ENCODE measurements around the gene SLC35F2.
"Not testable (repeated sequence)": the region's sequence is repeated elsewhere in the genome, so short reads cannot be mapped to it uniquely, and the experiment has no call there.

Gene SLC35F2

GRCh38 chr11:107785401-107785800, 73.2 kb downstream of the SLC35F2 start:
- DNase-seq: no peak

DNA sequence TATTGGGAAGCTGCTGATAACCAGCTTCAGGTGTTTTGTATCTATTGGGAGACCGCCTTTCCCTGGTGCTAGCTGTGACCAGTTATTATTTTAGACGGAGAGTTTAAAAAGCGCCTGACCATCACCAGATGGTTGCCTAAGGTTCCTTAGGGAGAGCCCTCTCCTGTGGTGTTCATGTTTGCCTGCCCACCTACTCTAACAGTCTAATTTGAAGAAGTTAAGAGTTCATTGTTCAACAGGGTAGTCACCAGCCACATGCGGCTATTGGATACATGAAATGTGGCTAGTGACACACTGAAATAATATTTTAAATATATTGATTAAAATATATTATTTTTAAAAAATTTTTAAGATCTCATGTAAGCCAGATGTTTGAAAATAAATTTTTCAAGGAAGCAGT, 75.5 kb downstream of the SLC35F2 start:
- no peak for DNase-seq

DNA sequence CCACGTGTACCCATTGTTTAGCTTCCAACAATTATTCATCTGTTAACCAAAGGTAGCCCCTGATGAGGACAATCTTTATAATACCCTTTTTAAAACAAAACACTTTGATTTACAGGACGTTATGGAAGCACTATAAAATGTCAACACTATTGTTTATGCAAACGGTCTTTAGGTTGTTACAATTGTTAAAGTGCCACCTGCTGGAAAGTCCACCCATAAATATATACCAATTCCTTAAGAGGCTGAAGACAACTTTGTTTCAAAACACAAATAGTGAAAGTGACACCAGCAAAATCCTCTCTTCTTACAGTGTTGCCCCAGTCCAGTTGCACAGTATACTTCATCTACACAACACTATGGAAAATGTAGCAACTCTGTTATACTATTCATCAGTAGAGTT, 77.8 kb downstream of the SLC35F2 start:
- DNase-seq: no peak

GRCh38 chr11:107780136-107780535, 78.5 kb downstream of the SLC35F2 start:
- DNase-seq: no peak

GRCh38 chr11:107778839-107779517, 79.6 kb downstream of the SLC35F2 start:
- DNase-seq: no peak

DNA sequence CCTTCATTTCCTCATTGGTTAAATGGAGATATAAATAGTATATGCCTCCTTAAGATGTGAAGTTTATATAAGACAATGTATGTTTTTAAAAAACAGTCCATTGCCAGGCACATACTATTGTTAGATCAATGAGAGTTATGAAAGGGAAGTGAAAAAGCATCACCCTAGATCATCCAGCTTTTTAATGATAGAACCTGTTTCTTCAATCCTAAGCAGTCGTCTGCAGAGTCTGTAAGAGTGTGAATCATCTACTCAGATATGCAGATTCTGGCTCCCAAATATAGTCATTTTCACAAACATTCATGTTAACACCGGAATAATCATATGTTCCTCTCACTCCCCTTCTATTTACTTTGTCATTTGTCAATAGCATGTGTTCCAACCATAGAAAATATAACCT, 81.5 kb downstream of the SLC35F2 start:
- no peak for DNase-seq

DNA sequence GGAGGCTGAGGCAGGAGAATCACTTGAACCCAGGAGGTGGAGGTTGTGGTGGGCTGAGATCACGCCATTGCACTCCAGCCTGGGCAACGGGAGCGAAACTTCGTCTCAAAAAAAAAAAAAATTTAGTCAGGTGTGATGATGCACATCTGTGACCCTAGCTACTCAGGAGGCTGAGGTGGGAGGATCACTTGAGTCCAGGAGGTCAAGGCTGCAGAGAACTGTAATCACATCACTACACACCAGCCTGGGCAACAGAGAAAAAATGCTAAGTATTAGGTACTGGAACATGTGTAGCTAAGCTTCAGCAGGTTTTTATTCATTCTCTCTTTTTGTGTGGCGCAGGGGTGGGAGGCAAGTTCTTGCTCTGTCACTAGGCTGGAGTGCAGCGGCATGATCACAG, 82.5 kb downstream of the SLC35F2 start:
- DNase-seq: no peak

DNA sequence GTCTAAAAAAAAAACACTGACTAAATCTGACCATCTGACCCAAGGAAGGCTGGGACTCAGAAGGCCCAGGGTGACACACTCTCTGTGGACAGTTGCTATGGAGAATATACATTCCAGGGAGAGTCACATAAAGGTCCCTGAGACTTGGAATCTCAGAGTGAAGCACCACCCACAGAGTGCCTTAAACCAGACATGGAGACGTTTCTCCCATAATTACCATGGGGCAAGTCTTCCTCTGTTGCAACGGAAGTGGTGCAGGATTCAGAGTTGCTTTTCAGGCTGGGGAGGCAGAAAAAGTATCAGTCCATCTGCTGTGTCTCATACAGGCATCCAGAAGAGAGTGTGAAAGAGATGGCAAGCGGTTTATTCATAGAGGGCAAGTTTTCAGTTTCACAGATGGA, 88.0 kb downstream of the SLC35F2 start:
- DNase-seq: no peak

DNA sequence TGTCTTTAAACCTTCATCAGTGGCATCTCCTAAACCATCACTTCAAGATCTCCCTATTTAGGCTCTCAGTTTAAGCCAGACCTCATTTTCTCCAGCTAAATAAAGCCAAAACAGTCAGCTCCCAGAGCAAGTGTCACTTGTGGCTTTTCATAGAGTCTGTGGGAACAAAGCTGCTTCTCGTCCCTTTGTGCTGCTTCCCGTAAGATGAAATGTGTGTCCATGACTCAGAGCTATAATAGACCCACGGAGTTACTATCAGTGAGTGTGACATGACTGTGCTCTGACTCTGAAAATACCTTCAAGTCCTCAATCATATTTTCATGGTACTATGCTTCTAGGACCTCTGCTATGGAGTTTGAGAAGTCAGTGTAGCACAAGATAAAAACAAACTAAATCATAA, 89.4 kb downstream of the SLC35F2 start:
- no peak for DNase-seq

- not testable (repeated sequence) for DNase-seq
Observed at GRCh38 chr11:107758719-107759355, 99.8 kb downstream of the SLC35F2 start.

DNA sequence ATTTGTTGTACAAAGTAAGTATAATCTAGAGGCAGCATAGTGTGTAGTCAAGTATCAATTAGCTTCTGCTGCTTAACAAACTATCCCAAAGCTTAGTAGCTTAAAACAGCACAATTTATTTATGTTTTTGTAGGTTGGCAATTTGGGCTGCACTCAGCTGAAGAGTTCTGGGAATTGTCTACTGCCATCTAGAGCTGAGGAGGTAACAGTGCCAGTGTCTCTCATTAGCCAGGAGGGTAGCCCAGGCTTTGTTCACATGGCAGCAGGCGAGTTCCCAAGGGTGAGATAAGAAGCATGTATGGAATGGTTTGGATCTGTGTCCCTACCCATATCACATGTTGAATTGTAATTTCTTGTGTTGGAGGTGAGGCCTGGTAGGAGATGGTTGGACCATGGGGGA, 100.9 kb downstream of the SLC35F2 start:
- DNase-seq: no peak

GRCh38 chr11:107756553-107756952, 102.0 kb downstream of the SLC35F2 start:
- DNase-seq: no peak

GRCh38 chr11:107752949-107753822, 105.4 kb downstream of the SLC35F2 start:
- DNase-seq: no peak

DNA sequence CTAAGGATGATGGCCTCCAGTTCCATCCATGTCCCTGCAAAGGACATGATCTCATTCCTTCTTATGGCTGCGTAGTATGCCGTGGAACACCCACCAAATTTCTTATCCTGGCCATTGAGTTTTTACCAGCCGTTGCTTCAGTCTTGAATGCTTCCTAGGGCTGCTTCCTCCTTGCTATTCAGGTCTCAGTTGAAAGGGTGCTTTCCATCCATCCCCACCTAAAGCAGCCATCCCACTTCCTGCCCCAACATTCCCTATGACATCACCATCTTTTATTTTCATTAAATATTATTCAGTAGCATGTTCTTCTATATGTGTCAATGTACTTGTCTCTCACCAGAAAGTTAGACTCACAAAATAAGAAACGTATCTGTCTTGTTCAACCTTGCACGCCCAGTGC, 106.1 kb downstream of the SLC35F2 start:
- no peak for DNase-seq

- no peak for DNase-seq
Observed at GRCh38 chr11:107751082-107751481, 107.5 kb downstream of the SLC35F2 start.

DNA sequence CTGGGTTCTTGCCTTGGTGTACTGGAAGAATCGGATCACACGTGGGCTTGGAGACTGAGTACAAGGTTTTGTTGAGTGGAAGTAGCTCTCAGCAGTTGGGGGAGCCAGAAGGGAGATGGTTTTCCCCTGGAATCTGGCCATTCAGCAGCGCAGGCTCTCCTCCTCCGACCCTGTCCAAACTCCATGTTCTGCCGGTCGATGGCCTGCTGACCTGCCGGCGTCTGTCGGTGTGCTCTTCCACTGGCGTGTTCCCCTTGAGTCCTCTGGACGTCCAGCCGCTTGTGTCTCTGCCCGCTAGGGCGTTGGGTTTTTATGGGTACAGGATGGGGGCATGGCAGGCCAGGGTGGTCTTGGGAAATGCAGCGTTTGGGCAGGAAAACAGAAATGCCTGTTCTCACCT, 108.3 kb downstream of the SLC35F2 start:
- DNase-seq: no peak

GRCh38 chr11:107747622-107748021, 111.0 kb downstream of the SLC35F2 start:
- no peak for DNase-seq

- DNase-seq: no peak
Observed at GRCh38 chr11:107744736-107745135, 113.9 kb downstream of the SLC35F2 start.

GRCh38 chr11:107743191-107743590, 115.4 kb downstream of the SLC35F2 start:
- no peak for DNase-seq

DNA sequence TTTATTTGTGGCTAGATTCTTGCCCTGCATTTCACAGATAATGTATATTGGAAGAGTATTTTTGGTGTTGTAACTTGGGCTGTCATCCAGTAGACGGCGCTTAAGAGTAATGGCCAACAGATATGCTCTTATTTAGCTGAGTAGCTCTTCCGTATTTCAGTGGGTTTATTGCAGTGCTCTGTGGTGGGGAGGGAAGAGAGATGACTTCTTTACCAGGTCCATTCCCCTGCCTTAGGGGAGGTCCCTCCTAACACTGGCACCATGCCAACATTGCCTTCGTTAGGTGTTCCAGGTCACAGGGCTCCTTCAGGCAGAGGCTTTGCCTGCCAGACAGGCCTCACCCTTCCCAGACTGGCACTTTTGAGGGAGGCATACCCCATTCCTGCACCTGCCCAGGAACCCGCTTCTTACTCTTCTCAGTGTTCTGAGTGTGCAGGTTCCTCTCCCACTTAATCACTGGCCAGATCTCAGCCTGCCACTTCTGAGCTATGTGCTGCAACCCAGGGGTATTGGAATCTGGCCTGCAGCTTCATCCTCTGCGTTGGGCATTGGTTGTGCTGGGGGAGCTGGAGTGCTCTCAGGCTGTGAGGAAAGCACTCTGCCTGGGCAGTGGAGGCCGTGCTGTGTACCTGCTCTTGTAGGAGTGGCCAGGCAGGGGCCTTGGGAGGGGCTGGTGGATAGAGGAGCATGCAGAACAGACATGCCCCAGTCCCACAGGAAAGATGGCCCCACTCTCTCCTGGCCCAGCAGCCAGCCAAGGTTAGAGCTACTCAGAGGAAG, 117.4 kb downstream of the SLC35F2 start:
- no peak for DNase-seq

All from activated CD4-positive, alpha-beta T cell treated with anti-CD3 and anti-CD28 coated beads for 4 hours (primary cell).